IMR-90 (cell line): Measurements from ENCODE around the gene GLCCI1. TPM values are rescaled to one million over a fixed set of nuclear protein-coding genes. Genes with fewer than 3 reads are reported as not detected.

Experiments used
- ATAC-seq: fragments of 200-7000 bp; cut with Tn5 transposase; 2 replicates; pipeline ENCODE4 v1.9.1; 2020; ENCODE audit warnings: low read depth, mild to moderate bottlenecking, moderate library complexity
- BruUV-seq: library from RNA; stranded (reverse); fragments of 400-500 nt; replicated peaks from 2 replicates; lab custom pipeline; 2021; lab: Mats Ljungman, UMichigan
- CTCF ChIA-PET: fragments of 300-600 bp; formaldehyde crosslinking; extraction: SDS; loops from one replicate; lab custom pipeline; 2021; ENCODE audit warnings: antibody characterized with exemption; lab: Yijun Ruan, JAX
- POLR2A ChIA-PET: fragments of 300-600 bp; sonication (Branson Sonifier 250); formaldehyde crosslinking; loops from one replicate; lab custom pipeline; 2022; ENCODE audit warnings: antibody characterized with exemption; ENCODE audit not compliant: unreplicated experiment; lab: Charles Lee
- DNase-seq: peaks from one replicate; pipeline ENCODE4 v3.0.0; 2013
- H2AFZ ChIP-seq: replicated peaks from 2 replicates; pipeline ENCODE3; 2013; ENCODE audit warnings: low read length, mild to moderate bottlenecking; ENCODE audit not compliant: poor library complexity
- H2AK5ac ChIP-seq: 2 replicates; pipeline ENCODE4 v1.6.1; 2013; ENCODE audit warnings: low read depth, low read length, inconsistent platforms
- H2AK9ac ChIP-seq: replicated peaks from 2 replicates; pipeline ENCODE3; 2013; ENCODE audit warnings: mild to moderate bottlenecking, low read depth, low read length, moderate library complexity; ENCODE audit not compliant: poor library complexity
- H2BK120ac ChIP-seq: 2 replicates; pipeline ENCODE4 v1.6.1; 2013; ENCODE audit warnings: low read depth, low read length, inconsistent platforms
- H2BK15ac ChIP-seq: 3 replicates; pipeline ENCODE4 v1.6.1; 2013; ENCODE audit warnings: low read depth, low read length, inconsistent platforms
- H2BK20ac ChIP-seq: 2 replicates; pipeline ENCODE4 v1.6.1; 2013; ENCODE audit warnings: low read depth, mild to moderate bottlenecking, inconsistent platforms, low read length, moderate library complexity
- H2BK5ac ChIP-seq: 2 replicates; pipeline ENCODE4 v1.6.1; 2013; ENCODE audit warnings: mild to moderate bottlenecking, low read depth, low read length, inconsistent platforms; ENCODE audit not compliant: poor library complexity, severe bottlenecking
- H3K14ac ChIP-seq: replicated peaks from 2 replicates; pipeline ENCODE4 v1.6.1; 2013; ENCODE audit warnings: low read depth, low read length, inconsistent platforms
- H3K18ac ChIP-seq: 2 replicates; pipeline ENCODE4 v1.6.1; 2013; ENCODE audit warnings: low read depth, low read length, control low read depth
- H3K23ac ChIP-seq: 2 replicates; pipeline ENCODE4 v1.6.1; 2013; ENCODE audit warnings: low read depth, low read length, inconsistent platforms
- H3K27ac ChIP-seq: 2 replicates; pipeline ENCODE4 v1.5.1; 2013; ENCODE audit warnings: mild to moderate bottlenecking, control low read depth, low read length; ENCODE audit not compliant: insufficient read depth
- H3K27me3 ChIP-seq: 2 replicates; pipeline ENCODE4 v1.6.1; 2013; ENCODE audit warnings: low read length; ENCODE audit not compliant: control insufficient read depth, insufficient read depth
- H3K36me3 ChIP-seq: 2 replicates; pipeline ENCODE4 v1.6.1; 2013; ENCODE audit warnings: low read length, mixed read lengths; ENCODE audit not compliant: control insufficient read depth, insufficient read depth
- H3K4ac ChIP-seq: 2 replicates; pipeline ENCODE4 v1.6.1; 2013; ENCODE audit warnings: low read depth, low read length, inconsistent platforms
- H3K4me1 ChIP-seq: 2 replicates; pipeline ENCODE4 v1.6.1; 2013; ENCODE audit warnings: low read length, mixed read lengths; ENCODE audit not compliant: control insufficient read depth, insufficient read depth
- H3K4me2 ChIP-seq: 2 replicates; pipeline ENCODE4 v1.6.1; 2013; ENCODE audit warnings: low read depth, mild to moderate bottlenecking, control low read depth, low read length, moderate library complexity
- H3K4me3 ChIP-seq: 2 replicates; pipeline ENCODE4 v1.5.1; 2013; ENCODE audit warnings: low read depth, mild to moderate bottlenecking, control low read depth, low read length, moderate library complexity; ENCODE audit not compliant: insufficient read depth
- H3K56ac ChIP-seq: 2 replicates; pipeline ENCODE4 v1.6.1; 2013; ENCODE audit warnings: low read length, inconsistent platforms; ENCODE audit not compliant: insufficient read depth; ENCODE audit errors: extremely low read depth
- H3K79me1 ChIP-seq, 2 experiments: 2 replicates each; pipeline ENCODE4 v1.6.1; 2013; ENCODE audit warnings: low read length in 2 of 2, inconsistent platforms in 1 of 2, low read depth in 1 of 2
- H3K9ac ChIP-seq: 2 replicates; pipeline ENCODE4 v1.6.1; 2013; ENCODE audit warnings: low read depth, low read length, control low read depth
- H3K9me1 ChIP-seq: 2 replicates; pipeline ENCODE4 v1.6.1; 2013; ENCODE audit warnings: low read length, inconsistent platforms; ENCODE audit not compliant: insufficient read depth
- H3K9me3 ChIP-seq: 2 replicates; pipeline ENCODE4 v1.6.1; 2013; ENCODE audit warnings: low read length; ENCODE audit not compliant: control insufficient read depth, insufficient read depth
- H4K20me1 ChIP-seq: 2 replicates; pipeline ENCODE4 v1.6.1; 2013; ENCODE audit warnings: low read length, inconsistent platforms; ENCODE audit not compliant: insufficient read depth
- H4K5ac ChIP-seq: 2 replicates; pipeline ENCODE4 v1.6.1; 2013; ENCODE audit warnings: mild to moderate bottlenecking, low read depth, low read length, control low read depth
- H4K8ac ChIP-seq, 2 experiments: 2 replicates each; pipeline ENCODE4 v1.6.1; 2013; ENCODE audit warnings: low read depth in 2 of 2, low read length in 2 of 2, control low read depth in 1 of 2, inconsistent platforms in 1 of 2
- H4K91ac ChIP-seq: 2 replicates; pipeline ENCODE4 v1.6.1; 2013; ENCODE audit warnings: low read depth, low read length, inconsistent platforms; ENCODE audit not compliant: insufficient read depth
- BHLHE40 ChIP-seq: fragments of 150-350 bp; IDR thresholded peaks from 2 replicates; pipeline ENCODE4 v1.6.1; 2016; ENCODE audit warnings: mild to moderate bottlenecking, low read depth, low read length
- CEBPB ChIP-seq: IDR thresholded peaks from 2 replicates; pipeline ENCODE4 v1.6.1; 2012; ENCODE audit warnings: low read depth, low read length, improper control_type of control experiment
- CHD1 ChIP-seq: IDR thresholded peaks from 2 replicates; pipeline ENCODE4 v1.6.1; 2012; ENCODE audit warnings: low read depth, low read length, improper control_type of control experiment
- CTCF ChIP-seq: conservative IDR thresholded peaks from 2 replicates; pipeline ENCODE4 v1.5.1; 2012; ENCODE audit warnings: mild to moderate bottlenecking, low read depth, low read length, improper control_type of control experiment
- ELK1 ChIP-seq: fragments of 150-350 bp; IDR thresholded peaks from 2 replicates; pipeline ENCODE4 v1.6.1; 2016; ENCODE audit warnings: low read depth, mild to moderate bottlenecking, low read length, moderate library complexity, borderline replicate concordance
- FOS ChIP-seq: fragments of 150-350 bp; IDR thresholded peaks from 2 replicates; pipeline ENCODE4 v1.6.1; 2016; ENCODE audit warnings: low read depth, low read length
- MAFK ChIP-seq: IDR thresholded peaks from 2 replicates; pipeline ENCODE4 v1.6.1; 2012; ENCODE audit warnings: low read depth, low read length, improper control_type of control experiment
- MAZ ChIP-seq: IDR thresholded peaks from 2 replicates; pipeline ENCODE4 v1.6.1; 2012; ENCODE audit warnings: low read depth, mild to moderate bottlenecking, low read length, improper control_type of control experiment, moderate library complexity, borderline replicate concordance
- MXI1 ChIP-seq: IDR thresholded peaks from 2 replicates; pipeline ENCODE4 v1.6.1; 2012; ENCODE audit warnings: low read depth, mild to moderate bottlenecking, low read length, moderate library complexity, borderline replicate concordance
- NFE2L2 ChIP-seq: fragments of 150-350 bp; IDR thresholded peaks from 2 replicates; pipeline ENCODE4 v1.6.1; 2016; ENCODE audit warnings: low read depth, mild to moderate bottlenecking, low read length
- POLR2A ChIP-seq: IDR thresholded peaks from 2 replicates; pipeline ENCODE4 v1.6.1; 2012; ENCODE audit warnings: mild to moderate bottlenecking, low read depth, low read length
- RAD21 ChIP-seq: IDR thresholded peaks from 2 replicates; pipeline ENCODE4 v1.6.1; 2012; ENCODE audit warnings: low read length, improper control_type of control experiment
- RCOR1 ChIP-seq: IDR thresholded peaks from 2 replicates; pipeline ENCODE4 v1.6.1; 2012; ENCODE audit warnings: mild to moderate bottlenecking, low read length, improper control_type of control experiment; ENCODE audit not compliant: insufficient replicate concordance
- RFX5 ChIP-seq: IDR thresholded peaks from 2 replicates; pipeline ENCODE4 v1.8.0; 2012; ENCODE audit warnings: low read depth, mild to moderate bottlenecking, low read length, moderate library complexity
- SMC3 ChIP-seq: fragments of 150-350 bp; IDR thresholded peaks from 2 replicates; pipeline ENCODE4 v1.6.1; 2016; ENCODE audit warnings: low read depth, mild to moderate bottlenecking, antibody characterized with exemption, low read length, moderate library complexity
- USF2 ChIP-seq: fragments of 150-350 bp; IDR thresholded peaks from 2 replicates; pipeline ENCODE4 v1.6.1; 2017; ENCODE audit warnings: mild to moderate bottlenecking, antibody characterized with exemption, low read length, low read depth
- WGBS, 2 experiments: methylation state at CpG; one replicate each; pipeline versions ENCODE4 v1.1.5 to v1.1.7; 2013; ENCODE audit warnings: missing lambda C conversion rate in 2 of 2; ENCODE audit not compliant: insufficient read length in 1 of 2; ENCODE audit errors: extremely low coverage in 2 of 2; 5-methylcytosine and 5-hydroxymethylcytosine counted together
- dilution Hi-C: fragments of 300-500 bp; cut with HindIII; formaldehyde crosslinking; loops from one replicate; pipeline ENCODE4 v1.14.3; 2018; ENCODE audit warnings: low sequenced_read_pairs; ENCODE audit not compliant: unreplicated experiment
- in situ Hi-C: fragments of 300-500 bp; cut with MboI; formaldehyde crosslinking; loops from 3 replicates; pipeline ENCODE4 v1.14.3; 2019; ENCODE audit warnings: low sequenced_read_pairs, inconsistent platforms, mixed read lengths
- intact Hi-C: fragments of 100-400 bp; cut with micrococcal nuclease; formaldehyde crosslinking; loops from 2 replicates; pipeline ENCODE4 v1.10.0; 2022
- polyA plus RNA-seq, 3 experiments: library from polyadenylated mRNA; depleted of rRNA; stranded (reverse); fragments of >200 nt; gene quantifications; 2 replicates each; pipeline ENCODE4 v1.2.3, GENCODE V29; 2012; ENCODE audit warnings: low replicate concordance in 1 of 3
- total RNA-seq: library from RNA; depleted of rRNA; stranded (reverse); fragments of >200 nt; gene quantifications from 2 replicates; pipeline ENCODE4 v1.2.3, GENCODE V29; 2012

GLCCI1 gene
- total and polyA plus RNA-seq, 2 of the 4 experiments (the other 2 are of a cell fraction), result 4.1 to 6.2 TPM

GRCh38 chr7:8005279-8005678 lies 36.7 kb downstream of the GLCCI1 start:
- Histone ChIP-seq H3K27ac (no peak overlapping the region), H4K91ac (no peak overlapping the region), H2BK120ac (no peak overlapping the region), H3K9me3 (no peaks in the 10 kb centered on the region), H3K4me1 (no peaks in the 10 kb centered on the region), H3K27me3 (no peaks in the 10 kb centered on the region), H4K8ac (no peak overlapping the region), H2AFZ (no peak overlapping the region), H2AK5ac (no peak overlapping the region), H2AK9ac (no peak overlapping the region), H3K23ac (no peak overlapping the region), H3K4me2 (no peak overlapping the region), H3K9ac (no peak overlapping the region), H3K18ac (no peak overlapping the region), H2BK5ac (no peak overlapping the region), H3K4ac (no peak overlapping the region), H4K20me1 (no peaks in the 10 kb centered on the region), H3K14ac (no peak overlapping the region), H2BK15ac (no peak overlapping the region), H3K56ac (no peak overlapping the region), H2BK20ac (no peak overlapping the region), H3K36me3 (peaks cover 9% of the 10 kb centered on the region), H4K5ac (no peak overlapping the region), H3K9me1 (no peaks in the 10 kb centered on the region), H3K4me3 (no peak overlapping the region), H3K79me1 (peaks cover 2 to 9% of the 10 kb centered on the region in 2 experiments; a peak in 3 of 4 replicates)
- DNase-seq (no peak), ATAC-seq (no peak)
- ChIA-PET POLR2A (no interaction called here), CTCF (no interaction called here)
- no CpG with 5 or more reads among the region's 1 CpG for WGBS, 2 experiments
- intact Hi-C loops, result no loop called here
- TF ChIP-seq CEBPB, result no peak
- no peak for TF ChIP-seq RAD21
- no peak for TF ChIP-seq NFE2L2
- no peak for TF ChIP-seq USF2
- TF ChIP-seq BHLHE40, result no peak
- TF ChIP-seq CTCF, result no peak
- TF ChIP-seq SMC3, result no peak
- no peak for TF ChIP-seq RFX5
- TF ChIP-seq ELK1, result no peak
- TF ChIP-seq RCOR1, result no peak
- TF ChIP-seq POLR2A, result no peak
- no peak for TF ChIP-seq FOS
- TF ChIP-seq MXI1, result no peak
- no peak for TF ChIP-seq MAFK
- no peak for TF ChIP-seq MAZ
- no peak for TF ChIP-seq CHD1
- no TSS peak for BruUV-seq
- in situ Hi-C loops, result no loop called here
- dilution Hi-C loops, result no loop called here
